NCI-H82 treated with DMSO at 0.1 percent for 48 hours (cell line): Measurements from ENCODE around the gene FAM3C.
"Not testable (repeated sequence)": the region's sequence is repeated elsewhere in the genome, so short reads cannot be mapped to it uniquely, and the experiment has no call there.

Experiments
- DNase-seq: peaks from one replicate; lab custom pipeline; 2025; ENCODE audit not compliant: unreplicated experiment; lab: John Stamatoyannopoulos, UW

FAM3C gene, protein sequence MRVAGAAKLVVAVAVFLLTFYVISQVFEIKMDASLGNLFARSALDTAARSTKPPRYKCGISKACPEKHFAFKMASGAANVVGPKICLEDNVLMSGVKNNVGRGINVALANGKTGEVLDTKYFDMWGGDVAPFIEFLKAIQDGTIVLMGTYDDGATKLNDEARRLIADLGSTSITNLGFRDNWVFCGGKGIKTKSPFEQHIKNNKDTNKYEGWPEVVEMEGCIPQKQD

DNA sequence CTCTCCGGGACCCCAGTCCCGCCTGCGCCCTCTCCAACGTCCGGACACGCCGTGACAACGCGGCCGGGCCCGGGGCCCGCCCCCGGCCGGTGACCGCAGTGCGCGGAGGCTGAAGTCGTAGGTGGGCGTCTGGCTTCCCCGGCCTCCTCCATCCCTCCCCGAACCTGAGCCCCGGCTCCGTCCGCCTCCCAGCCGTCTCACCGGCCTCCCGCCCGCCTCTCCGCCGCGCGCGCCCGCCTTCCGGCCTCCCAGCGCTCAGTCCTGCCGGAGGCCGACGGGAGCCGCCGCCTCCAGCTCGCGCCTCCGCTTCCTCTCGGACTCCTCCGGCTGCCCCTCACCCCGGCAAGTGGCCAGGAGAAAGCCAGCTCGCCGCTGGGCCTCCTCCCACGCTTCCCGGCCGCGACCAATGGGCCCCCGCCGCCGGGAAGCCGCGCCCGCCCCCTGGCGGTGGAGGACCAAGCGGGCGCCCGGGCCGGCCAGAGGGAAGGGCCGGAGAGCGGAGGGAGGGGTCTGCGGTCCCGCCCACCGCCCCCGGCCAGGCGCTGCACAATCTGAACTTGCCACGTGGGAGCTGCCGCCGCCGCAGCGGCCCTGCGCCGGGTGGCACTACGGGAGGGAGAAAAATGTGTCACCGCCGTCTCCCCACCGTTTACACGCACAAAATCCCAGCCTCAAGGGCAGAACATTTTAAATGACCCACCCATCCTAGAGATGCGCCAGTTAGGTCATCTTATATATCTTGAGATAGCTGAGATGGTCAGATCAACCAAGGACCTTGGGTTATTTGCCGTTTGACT, at the start of gene FAM3C:
Gene FAM3C, minus strand, starts transcription at position 348 of the 797 bp plus-strand sequence. CDS start 13,339 bp downstream, outside the sequence.
- DNase-seq, result peak; percentile 84

DNA sequence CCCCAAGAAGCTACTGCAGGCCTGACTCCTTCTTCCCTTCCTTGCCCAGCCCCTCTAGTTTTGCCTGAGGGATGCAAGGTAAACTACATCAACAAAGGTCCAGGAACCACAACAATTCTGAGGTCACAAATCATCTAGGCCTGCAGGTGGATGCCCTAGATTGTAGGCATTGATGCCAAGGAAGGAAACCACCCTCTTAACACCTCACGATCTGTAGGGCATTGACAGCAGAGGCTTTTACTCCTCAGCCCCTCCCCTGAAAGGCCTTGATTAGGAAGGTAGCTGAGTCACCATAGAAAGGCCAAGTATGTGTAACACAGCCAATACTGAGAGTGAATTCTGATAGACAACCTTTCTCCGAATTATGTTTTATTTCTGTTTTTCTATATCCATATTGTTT, 46.7 kb upstream of the FAM3C start:
- no peak for DNase-seq

DNA sequence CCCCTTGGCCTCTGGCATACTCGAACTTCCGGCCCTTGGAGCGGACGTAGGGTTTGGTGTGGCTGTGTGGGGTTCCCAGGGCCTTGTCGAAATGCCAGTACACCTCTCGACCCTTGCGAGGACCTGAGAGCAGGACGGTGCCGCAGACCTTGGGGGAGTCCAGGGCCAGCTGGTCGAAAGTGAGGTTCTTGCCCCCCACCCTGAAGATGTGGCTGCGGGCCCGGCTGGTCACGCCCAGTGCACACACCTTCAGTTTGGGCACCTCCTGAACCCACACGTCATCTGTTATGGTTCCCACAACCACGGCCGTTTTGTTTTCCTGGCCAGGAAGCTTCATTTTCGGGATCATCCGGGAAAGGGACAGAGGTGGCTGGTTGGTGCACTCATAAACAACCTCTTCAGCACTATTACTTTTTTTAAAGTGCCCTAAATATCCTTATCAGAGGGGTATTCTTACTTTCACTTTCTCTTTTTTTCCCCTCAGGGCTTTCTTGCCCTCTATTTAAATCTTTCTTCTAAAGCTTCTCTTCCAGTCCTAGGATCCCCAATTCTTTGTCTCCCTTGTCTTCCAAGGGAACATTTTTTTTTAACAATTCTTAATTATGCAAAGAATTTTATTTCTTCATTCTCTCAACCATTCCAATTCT, 44.9 kb upstream of the FAM3C start:
- DNase-seq, result no peak

DNA sequence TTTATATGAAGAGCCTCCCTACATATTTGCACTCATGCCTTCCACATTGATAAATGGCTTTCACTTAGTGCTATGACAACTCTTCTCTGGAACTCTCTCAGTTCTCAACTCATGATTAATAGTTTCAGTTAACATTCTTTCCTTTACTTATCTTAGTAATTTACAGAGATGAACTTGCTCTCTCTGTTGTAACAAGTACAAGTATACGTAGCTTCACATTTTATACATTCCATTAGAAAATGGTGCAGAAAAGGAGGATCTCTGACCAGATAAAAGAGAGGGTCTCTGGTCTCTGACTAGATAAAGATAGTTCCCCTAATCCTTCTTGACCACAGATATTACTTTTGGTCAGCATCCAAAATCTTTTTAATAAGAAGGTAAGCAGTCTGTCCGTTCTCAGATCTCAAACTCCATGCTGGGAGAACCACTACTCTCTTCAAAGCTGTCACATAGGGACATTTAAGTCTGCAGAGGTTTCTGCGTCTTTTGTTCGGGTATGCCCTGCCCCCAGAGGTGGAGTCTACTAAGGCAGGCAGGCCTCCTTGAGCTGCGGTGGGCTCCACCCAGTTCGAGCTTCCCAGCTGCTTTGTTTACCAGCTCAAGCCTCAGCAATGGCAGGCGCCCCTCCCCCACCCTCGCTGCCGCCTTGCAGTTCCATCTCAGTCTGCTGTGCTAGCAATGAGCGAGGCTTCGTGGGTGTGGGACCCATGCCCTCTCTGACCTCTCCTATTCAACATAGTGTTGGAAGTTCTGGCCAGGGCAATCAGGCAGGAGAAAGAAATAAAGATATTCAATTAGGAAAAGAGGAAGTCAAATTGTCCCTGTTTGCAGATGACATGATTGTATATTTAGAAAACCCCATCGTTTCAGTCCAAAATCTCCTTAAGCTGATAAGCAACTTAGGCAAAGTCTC, 42.2 kb upstream of the FAM3C start:
- peak; percentile 68 for DNase-seq

DNA sequence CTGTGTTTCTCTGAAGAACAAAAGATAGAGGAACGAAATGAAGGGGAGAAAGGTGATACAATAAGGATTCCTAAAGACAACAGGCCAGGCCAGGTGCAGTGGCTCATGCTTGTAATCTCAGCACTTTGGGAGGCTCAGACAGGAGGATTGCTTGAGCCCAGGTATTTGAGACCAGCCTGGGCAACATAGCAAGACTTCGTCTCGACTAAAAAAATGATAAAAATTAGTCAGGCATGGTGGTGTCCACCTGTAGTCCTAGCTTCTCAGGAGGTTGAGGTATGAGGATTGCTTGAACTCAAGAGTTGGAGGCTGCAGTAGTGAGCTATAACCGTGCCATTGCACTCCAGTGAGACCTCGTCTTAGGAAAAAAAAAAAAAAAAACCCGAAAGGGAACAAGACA, 41.4 kb upstream of the FAM3C start:
- no peak for DNase-seq

DNA sequence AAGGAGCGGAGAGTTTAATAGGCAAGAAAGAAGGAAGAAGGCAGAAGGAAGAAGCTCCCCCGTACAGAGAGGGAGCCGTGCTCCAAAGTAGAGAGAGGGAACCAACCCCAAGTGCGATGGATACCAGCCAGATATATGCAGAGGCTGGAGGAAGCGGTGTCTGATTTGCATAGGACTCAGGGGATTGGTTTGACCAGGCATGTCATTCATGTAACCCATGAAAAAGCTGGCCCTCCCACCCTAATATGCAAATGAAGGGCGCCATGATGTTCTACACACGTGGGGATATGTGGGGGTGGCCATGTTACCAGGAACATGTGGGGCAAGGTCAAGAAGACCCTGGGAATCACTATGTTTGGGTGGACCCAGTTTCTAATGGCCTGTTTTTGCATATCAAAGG, 40.6 kb upstream of the FAM3C start:
- DNase-seq, result no peak

DNA sequence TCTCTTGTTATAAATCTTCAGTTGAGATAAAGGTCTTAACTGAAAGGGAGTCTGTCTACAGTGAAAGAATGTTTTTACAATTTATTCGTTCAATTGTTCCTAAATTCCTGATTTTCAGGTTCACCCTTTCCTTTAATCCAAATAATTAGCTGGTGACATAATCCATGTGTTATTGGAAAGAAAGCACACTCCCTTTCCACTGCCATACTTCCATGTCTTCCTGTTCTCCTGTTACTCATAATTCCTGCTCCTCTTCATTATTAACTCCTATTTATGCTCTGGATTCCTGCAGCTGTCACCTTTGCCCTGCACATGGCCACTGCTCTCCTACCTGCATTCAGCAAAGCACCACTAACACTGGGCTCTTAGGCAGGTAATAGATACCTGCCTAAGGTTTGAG, 40.0 kb upstream of the FAM3C start:
- no peak for DNase-seq

DNA sequence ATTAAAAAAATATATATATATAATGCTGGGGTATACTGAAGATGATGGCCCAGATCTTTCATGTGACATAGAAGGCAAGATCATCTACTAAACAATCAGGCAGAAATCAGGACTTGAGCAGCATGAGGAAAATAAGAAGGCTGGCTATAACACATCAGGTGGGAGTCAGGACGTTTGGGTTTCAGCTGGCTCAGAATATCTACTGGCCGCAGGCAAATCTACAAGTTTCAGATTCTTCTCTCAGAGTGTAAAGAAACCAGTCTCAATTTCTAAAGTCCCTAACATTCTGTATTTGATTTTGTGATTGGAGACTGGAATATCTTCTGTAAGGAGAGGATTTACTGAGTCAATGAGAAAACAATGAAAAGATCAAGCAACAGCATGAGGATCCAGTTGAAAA, 37.7 kb upstream of the FAM3C start:
- no peak for DNase-seq

DNA sequence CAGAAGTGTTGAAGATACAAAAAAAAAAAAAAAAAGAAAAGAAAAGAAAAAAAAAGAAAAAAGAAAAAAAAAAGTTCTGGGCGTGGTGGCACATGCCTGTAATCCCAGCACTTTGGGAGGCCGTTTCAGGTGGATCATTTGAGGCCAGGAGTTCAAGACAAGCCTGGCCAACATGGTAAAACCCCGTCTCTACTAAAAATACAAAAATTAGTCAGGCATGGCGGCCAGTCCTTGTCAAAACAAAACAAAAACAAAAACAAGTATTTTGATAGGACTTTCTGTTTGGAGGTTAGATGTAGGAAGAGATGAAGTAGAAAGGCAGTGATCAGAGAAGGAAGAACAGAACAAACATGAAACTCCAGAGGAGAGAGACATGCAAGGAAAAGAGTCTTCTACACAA, 36.4 kb upstream of the FAM3C start:
- DNase-seq, result not testable (repeated sequence)

DNA sequence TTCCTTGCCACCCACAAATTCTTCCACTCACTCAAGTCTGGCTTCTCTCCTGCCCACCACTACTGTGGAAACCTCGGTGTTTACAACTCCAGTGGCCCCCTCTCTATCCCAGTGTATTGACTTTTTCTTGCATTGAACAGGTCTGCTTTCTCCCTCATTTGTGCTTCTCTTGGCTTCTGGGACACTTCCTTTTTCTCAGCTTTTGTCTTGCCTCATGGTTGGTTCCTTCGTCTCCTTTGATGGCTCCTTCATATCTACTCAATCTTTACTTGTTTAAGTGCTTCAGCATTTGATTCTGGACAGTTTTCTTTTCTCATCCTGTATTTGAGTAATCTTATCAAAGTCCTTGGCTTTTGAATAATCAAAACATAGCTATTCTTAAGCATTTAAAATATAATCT, 35.9 kb upstream of the FAM3C start:
- DNase-seq, result no peak

DNA sequence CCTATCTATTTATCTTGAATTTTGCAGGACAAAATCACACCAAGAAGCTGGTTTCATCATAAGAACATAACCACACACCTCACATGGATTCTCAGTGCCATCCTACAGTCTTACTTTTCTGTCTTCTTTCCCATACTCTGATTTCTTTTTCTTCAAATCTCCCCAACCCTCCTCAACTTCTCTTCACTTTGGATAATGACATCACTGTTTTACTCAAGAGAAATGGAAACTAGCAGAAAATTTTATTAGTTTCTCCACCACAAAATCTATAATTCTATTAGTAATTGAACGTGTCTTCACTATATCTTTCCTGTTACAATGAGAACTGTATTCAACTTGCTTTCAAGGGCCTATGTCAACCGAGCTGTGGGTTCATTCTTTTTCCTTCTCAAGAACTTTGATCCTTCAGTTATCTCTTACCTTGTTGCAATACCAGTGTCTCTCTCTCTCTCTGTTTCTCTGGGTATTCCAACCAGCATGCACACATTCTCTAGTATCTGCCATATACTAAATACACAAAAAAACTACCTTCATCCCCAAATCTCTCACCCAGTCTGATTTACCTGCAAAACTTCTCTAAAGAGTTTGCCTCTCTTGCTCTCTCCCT, 35.4 kb upstream of the FAM3C start:
- DNase-seq, result no peak

DNA sequence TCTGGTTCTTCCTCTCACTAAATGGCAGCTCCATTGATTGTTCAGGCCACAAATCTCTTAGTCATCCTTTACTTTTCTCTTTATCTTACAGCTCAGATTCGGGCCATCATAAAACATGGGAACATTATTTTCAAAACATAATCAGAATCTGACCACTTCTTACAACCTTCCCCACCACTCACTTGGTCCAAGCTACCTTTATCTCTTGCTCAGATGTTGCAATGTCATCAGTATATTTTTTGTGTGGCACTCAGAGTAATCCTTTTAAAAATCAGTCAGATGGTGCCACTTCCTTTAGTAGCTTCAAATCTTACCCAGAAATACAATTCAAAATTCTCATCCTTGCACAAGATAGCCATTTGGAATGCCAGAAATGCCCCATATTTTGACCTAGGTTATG, 34.5 kb upstream of the FAM3C start:
- DNase-seq, result no peak

DNA sequence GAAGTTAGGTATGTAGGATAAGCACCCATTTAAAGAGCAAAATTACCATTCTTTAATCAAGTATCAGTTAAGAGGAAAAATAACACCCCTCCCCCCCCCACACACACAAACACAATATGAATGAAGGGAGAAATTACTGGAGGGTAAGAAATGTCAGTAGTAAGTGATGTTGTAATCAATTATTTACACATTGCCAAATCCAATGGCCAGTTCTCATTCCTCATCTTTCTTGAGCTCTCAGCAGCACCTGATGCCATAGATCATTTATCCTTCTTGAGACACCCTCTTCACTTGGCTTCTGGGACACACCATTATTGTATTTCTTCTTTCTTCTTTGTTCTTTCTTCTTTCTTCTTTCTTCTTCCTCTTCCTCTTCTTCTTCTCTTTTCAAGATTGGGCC, 33.7 kb upstream of the FAM3C start:
- DNase-seq, result no peak

DNA sequence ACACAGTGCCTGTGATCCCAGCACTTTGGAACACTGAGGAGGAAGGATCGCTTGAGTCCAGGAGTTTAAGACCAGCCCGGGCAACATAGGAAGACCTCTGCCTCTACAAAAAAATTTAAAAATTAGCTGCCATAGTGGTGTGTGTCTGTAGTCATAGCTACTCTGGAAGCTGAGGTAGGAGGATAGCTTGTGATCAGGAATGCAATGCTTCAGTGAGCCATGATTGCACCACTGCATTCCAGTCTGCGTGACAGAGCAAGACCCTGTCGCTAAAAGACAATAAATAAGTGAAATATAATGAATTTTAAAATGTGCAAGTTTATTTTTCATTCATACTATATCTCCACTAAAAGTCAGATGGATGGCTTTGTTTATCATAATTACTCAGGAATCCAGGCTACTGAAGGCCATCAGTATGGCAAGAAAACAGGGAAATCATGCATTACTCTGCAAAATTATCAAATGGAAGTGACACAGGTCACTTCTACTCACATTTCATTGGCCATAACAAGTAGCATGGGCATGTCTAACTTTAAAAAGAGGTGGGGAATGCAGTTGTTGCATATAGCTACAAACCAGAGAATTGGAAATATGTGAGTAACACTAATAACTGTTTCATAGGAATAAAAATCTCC, 32.9 kb upstream of the FAM3C start:
- DNase-seq, result no peak

DNA sequence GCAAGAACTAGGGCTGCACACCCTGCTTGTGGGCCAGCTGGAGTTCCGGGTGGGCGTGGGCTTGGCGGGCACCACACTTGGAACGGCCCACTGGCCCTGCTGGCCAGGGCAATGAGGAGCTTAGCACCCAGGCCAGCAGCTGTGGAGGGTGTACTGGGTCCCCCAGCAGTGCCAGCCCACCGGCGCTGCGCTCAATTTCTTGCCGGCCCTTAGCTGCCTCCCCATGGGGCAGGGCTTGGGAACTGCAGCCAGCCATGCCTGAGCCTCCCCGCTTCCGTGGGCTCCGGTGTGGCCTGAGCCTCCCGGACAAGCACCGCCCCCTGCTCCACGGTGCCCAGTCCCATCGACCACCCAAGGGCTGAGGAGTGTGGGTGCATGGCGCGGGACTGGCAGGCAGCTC, 25.6 kb upstream of the FAM3C start:
- not testable (repeated sequence) for DNase-seq

DNA sequence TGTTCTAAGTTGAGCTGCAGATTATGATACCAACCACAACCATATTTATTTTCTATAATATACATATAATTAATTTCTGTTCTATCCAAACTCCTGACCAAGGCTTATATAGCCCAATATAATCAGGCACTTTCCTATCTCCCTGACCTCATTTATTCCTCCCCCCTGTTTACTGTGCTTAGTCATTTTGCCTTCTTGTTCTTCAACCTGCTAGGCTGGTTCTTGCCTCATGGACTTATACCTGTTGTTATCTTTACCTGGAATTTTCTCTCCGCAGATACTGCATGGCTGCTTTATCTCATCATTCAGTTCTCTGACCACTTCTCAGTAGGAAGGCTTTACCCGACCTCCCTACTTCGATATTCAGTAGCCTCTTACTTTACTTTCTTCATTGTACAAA, 24.9 kb upstream of the FAM3C start:
- no peak for DNase-seq

DNA sequence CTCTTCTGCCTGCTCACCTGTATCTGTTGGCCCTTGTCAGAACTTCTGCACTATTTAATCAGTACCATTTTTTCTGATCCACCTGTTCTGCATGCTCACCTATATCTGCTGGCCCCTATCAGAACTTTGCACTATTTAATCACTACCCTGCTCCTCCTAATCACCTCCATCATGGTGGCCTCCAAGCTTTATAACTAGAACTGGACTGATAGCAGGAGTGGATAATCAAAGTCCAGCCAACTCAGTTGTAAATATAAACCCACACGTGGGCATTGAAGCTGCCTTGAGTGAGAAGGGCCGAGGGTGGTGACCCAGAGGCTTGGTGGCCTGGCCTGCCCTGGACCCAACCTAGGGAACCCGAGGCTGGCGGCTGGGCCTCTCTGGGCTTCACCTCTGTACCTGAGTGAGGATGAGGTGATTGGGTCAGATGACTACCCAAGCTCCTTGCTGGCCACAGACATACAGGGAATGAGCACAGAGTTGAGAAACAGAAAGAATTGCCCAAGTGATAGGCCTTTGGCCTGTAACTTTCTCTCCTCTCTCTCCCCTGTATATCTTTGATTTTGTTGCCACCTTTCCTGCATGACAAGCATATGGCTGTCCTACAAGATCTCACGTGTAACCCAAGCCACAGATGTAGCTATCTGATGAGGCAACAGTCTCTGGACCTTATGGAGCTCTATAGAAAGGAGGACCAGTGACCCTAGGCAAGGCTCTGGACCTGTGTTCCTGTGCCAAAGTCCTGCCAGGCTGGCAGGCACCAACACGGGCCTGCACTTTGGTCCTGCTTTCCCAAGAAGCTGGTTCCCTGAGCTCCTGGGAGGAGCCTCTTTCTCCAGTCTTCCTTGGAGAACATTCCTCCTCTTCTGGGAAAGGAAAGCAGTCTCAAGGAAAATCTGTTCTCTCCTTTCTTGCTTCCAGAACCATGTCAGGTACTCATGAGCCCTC, 23.4 kb upstream of the FAM3C start:
- DNase-seq, result no peak

DNA sequence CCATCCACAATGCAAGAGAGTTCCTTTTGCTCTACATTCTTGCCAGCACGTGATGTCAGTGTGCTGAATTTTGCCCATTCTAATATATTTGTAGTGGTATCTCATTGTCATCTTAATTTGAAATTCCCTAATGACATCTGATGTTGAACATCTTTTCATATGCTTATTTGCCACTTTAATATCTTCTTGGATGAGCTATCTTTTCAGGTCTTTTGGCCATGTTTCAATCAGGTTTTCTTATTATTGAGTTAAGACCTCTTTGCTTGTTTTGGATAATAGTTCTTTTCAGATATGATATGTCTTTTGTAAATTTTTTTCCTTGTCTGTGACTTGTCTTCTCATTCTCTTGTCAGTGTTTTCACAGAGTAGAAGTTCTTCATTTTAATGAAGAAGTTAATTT, 20.4 kb upstream of the FAM3C start:
- DNase-seq, result no peak

DNA sequence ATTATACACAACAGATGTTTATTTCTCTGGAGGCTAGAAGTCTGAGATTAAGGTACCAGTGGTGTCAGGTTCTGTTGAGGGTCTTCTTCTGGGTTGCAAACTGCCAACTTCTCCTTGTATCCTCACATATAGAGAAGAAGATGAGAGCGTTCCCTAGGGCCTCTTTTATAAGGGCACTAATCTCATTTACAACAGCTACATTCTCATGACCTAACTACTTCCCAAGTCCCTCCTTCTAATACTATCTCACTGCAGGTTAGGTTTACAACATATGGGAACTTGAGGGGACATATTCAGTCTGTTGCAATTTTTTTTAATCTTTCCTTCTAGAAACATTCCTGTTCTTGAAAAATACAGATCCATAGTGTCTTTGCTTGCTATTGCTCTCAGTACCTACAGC, 18.3 kb upstream of the FAM3C start:
- DNase-seq, result no peak
